SK-N-MC (cell line): ENCODE results near the gene GJB5.

Source experiments
- DNase-seq: peaks from one replicate; pipeline ENCODE4 v3.0.0-alpha.2; 2011; ENCODE audit warnings: low read depth, low spot score
- H3K27ac ChIP-seq: fragments of 200-600 bp; sonication (generic); 2 replicates; pipeline ENCODE4 v1.5.1; 2016; ENCODE audit warnings: mixed run types
- H3K36me3 ChIP-seq: fragments of 200-600 bp; sonication (generic); 2 replicates; pipeline ENCODE4 v1.6.1; 2017; ENCODE audit warnings: antibody characterized with exemption, low read length, mixed read lengths; ENCODE audit not compliant: insufficient read depth
- H3K4me3 ChIP-seq: fragments of 200-600 bp; sonication (generic); 2 replicates; pipeline ENCODE4 v1.5.1; 2016
- H3K9ac ChIP-seq: fragments of 200-600 bp; sonication (generic); 2 replicates; pipeline ENCODE4 v1.8.0; 2017; ENCODE audit warnings: mixed run types, mixed read lengths; ENCODE audit not compliant: insufficient read length
- H3K9me3 ChIP-seq: fragments of 200-600 bp; sonication (generic); 2 replicates; pipeline ENCODE4 v1.6.1; 2017; ENCODE audit warnings: low read depth, mild to moderate bottlenecking, antibody characterized with exemption, low read length, moderate library complexity, mixed read lengths
- EZH2 ChIP-seq: fragments of 200-600 bp; sonication (generic); IDR thresholded peaks from one replicate; pipeline ENCODE4 v1.6.1; 2017; ENCODE audit warnings: antibody characterized with exemption
- FOXP2 ChIP-seq: optimal IDR thresholded peaks from 2 replicates; pipeline ENCODE3; 2011; ENCODE audit warnings: mild to moderate bottlenecking, moderate library complexity; ENCODE audit not compliant: insufficient read depth; ENCODE audit errors: extremely low read length, control extremely low read depth
- POLR2AphosphoS5 ChIP-seq: IDR thresholded peaks from 2 replicates; pipeline ENCODE4 v1.6.1; 2012; ENCODE audit warnings: mild to moderate bottlenecking, low read depth, low read length, borderline replicate concordance

GJB5 gene

GRCh38 chr1:34754964-34755637, at the start of gene GJB5:
GJB5 (plus strand) TSS chr1:34755047; CDS start chr1:34757331, 2,284 bp downstream.
- H3K36me3 ChIP-seq, result no peaks in the 10 kb centered on the region
- H3K4me3 ChIP-seq, result no peak within 1 kb of the TSS
- TF ChIP-seq POLR2AphosphoS5, result no peak
- no peak for TF ChIP-seq FOXP2
- TF ChIP-seq EZH2, result no peak
- H3K9me3 ChIP-seq, result no peaks in the 10 kb centered on the region
- DNase-seq, result no peak
- no peak within 1 kb of the TSS for H3K9ac ChIP-seq
- no peak within 1 kb of the TSS for H3K27ac ChIP-seq

- no peak for DNase-seq
- TF ChIP-seq POLR2AphosphoS5 (no peak), EZH2 (no peak), FOXP2 (no peak)
Measured at GRCh38 chr1:34705077-34705476, 49.8 kb upstream of the GJB5 start.

GRCh38 chr1:34708106-34708505, 46.7 kb upstream of the GJB5 start:
- no peaks in the 10 kb centered on the region for H3K36me3 ChIP-seq
- no peaks in the 10 kb centered on the region for H3K9me3 ChIP-seq
- H3K9ac ChIP-seq, result no peak overlapping the region
- DNase-seq, result no peak
- no peak overlapping the region for H3K27ac ChIP-seq
- no peak overlapping the region for H3K4me3 ChIP-seq
- TF ChIP-seq POLR2AphosphoS5 (no peak), FOXP2 (no peak), EZH2 (no peak)

More at GRCh38 chr1:34705077-34705476, 49.8 kb upstream of the GJB5 start:
- H3K27ac ChIP-seq, result no peak overlapping the region
- no peak overlapping the region for H3K4me3 ChIP-seq
- no peak overlapping the region for H3K9ac ChIP-seq
- H3K9me3 ChIP-seq, result no peaks in the 10 kb centered on the region
- no peaks in the 10 kb centered on the region for H3K36me3 ChIP-seq

- no peak overlapping the region for H3K9ac ChIP-seq
- no peak for DNase-seq
- no peak overlapping the region for H3K27ac ChIP-seq
- no peak for TF ChIP-seq FOXP2
- TF ChIP-seq POLR2AphosphoS5, result no peak
- TF ChIP-seq EZH2, result no peak
- H3K4me3 ChIP-seq, result no peak overlapping the region
- H3K36me3 ChIP-seq, result no peaks in the 10 kb centered on the region
- no peaks in the 10 kb centered on the region for H3K9me3 ChIP-seq
Measured at GRCh38 chr1:34709547-34709946, 45.3 kb upstream of the GJB5 start.

GRCh38 chr1:34710812-34711211, 44.0 kb upstream of the GJB5 start:
- no peak for DNase-seq
- no peak overlapping the region for H3K27ac ChIP-seq
- H3K36me3 ChIP-seq, result no peaks in the 10 kb centered on the region
- H3K4me3 ChIP-seq, result no peak overlapping the region
- no peaks in the 10 kb centered on the region for H3K9me3 ChIP-seq
- no peak for TF ChIP-seq EZH2
- TF ChIP-seq FOXP2, result no peak
- no peak for TF ChIP-seq POLR2AphosphoS5
- no peak overlapping the region for H3K9ac ChIP-seq

- Histone ChIP-seq H3K27ac (no peak overlapping the region), H3K9ac (no peak overlapping the region), H3K9me3 (no peaks in the 10 kb centered on the region), H3K36me3 (no peaks in the 10 kb centered on the region), H3K4me3 (no peak overlapping the region)
- TF ChIP-seq POLR2AphosphoS5 (no peak), EZH2 (no peak), FOXP2 (no peak)
- DNase-seq, result no peak
Measured at GRCh38 chr1:34711485-34711884, 43.4 kb upstream of the GJB5 start.

GRCh38 chr1:34712007-34712688, 42.7 kb upstream of the GJB5 start:
- DNase-seq, result no peak
- H3K27ac ChIP-seq, result no peak overlapping the region
- no peak overlapping the region for H3K4me3 ChIP-seq
- no peaks in the 10 kb centered on the region for H3K9me3 ChIP-seq
- H3K36me3 ChIP-seq, result no peaks in the 10 kb centered on the region
- no peak for TF ChIP-seq FOXP2
- no peak for TF ChIP-seq EZH2
- TF ChIP-seq POLR2AphosphoS5, result no peak
- no peak overlapping the region for H3K9ac ChIP-seq

- Histone ChIP-seq H3K9ac (no peak overlapping the region), H3K36me3 (no peaks in the 10 kb centered on the region), H3K9me3 (no peaks in the 10 kb centered on the region), H3K4me3 (no peak overlapping the region), H3K27ac (no peak overlapping the region)
- no peak for TF ChIP-seq FOXP2
- no peak for DNase-seq
Measured at GRCh38 chr1:34713443-34713842, 41.4 kb upstream of the GJB5 start.

- Histone ChIP-seq H3K9ac (no peak overlapping the region), H3K27ac (no peak overlapping the region), H3K36me3 (no peaks in the 10 kb centered on the region), H3K9me3 (no peaks in the 10 kb centered on the region), H3K4me3 (no peak overlapping the region)
- TF ChIP-seq EZH2, result no peak
- no peak for DNase-seq
Measured at GRCh38 chr1:34714386-34714785, 40.5 kb upstream of the GJB5 start.
